ENCODE results near the gene KIAA0232.

- no peak for TF ChIP-seq EZH2 (IDR thresholded peaks at IDR 0.05; ENCODE audit: low read length)
- no peak for TF ChIP-seq CTCF (optimal IDR thresholded peaks at IDR 0.05 in 1 of 3, IDR thresholded peaks at IDR 0.05 in 1 of 3, conservative IDR thresholded peaks at IDR 0.05 in 1 of 3; ENCODE audit: extremely low read depth in 1 of 3, insufficient read depth in 2 of 3, low read length in 3 of 3)
Measured at GRCh38 chr4:6773106-6773505, 9.4 kb upstream of the KIAA0232 start.

Data from keratinocyte (primary cell).